Fibroblast of the aortic adventitia (primary cell): ENCODE measurements around the gene NUP42. TPM values are rescaled to one million over a fixed set of nuclear protein-coding genes. Genes with fewer than 3 reads are reported as not detected.
"Not testable (repeated sequence)": the region's sequence is repeated elsewhere in the genome, so short reads cannot be mapped to it uniquely, and the experiment has no call there.

Source experiments
- DNase-seq: peaks from one replicate; pipeline ENCODE4 v3.0.0-alpha.2; 2010; ENCODE audit warnings: low read depth
- H3K4me3 ChIP-seq: 2 replicates; pipeline ENCODE4 v1.5.1; 2011; ENCODE audit warnings: low read depth, mild to moderate bottlenecking, control low read depth, low read length, moderate library complexity
- CTCF ChIP-seq: IDR thresholded peaks from 2 replicates; pipeline ENCODE4 v1.5.1; 2011; ENCODE audit warnings: mild to moderate bottlenecking, low read length, control low read depth, inconsistent platforms; ENCODE audit not compliant: insufficient read depth
- total RNA-seq: library from RNA; depleted of rRNA; stranded (reverse); fragments of >200 nt; gene quantifications from 2 replicates; pipeline ENCODE4 v1.2.3, GENCODE V29; 2012; ENCODE audit warnings: low replicate concordance

The NUP42 gene
- total RNA-seq, 1 donor, result 27.6 TPM

DNA sequence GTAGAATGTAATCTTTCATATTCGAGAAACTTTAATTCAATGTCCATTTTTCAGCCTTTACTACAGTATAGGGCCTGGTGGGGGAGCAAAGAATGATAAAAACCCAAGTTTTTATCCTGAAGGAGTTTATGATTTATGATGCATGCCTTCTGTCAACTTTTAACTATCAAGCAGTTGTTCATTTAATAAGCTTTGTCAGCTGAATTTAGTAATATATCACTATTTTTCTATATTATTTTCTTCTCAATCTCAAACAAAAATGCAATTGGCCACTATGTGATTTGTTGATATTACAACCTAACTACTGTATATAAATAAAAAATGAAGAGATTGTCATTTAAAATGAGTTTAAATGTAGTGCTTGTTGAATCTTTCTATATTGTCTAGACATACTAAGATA lies 2.4 kb downstream of the NUP42 start:
- no peak overlapping the region for H3K4me3 ChIP-seq
- TF ChIP-seq CTCF, result no peak
- DNase-seq, result no peak

DNA sequence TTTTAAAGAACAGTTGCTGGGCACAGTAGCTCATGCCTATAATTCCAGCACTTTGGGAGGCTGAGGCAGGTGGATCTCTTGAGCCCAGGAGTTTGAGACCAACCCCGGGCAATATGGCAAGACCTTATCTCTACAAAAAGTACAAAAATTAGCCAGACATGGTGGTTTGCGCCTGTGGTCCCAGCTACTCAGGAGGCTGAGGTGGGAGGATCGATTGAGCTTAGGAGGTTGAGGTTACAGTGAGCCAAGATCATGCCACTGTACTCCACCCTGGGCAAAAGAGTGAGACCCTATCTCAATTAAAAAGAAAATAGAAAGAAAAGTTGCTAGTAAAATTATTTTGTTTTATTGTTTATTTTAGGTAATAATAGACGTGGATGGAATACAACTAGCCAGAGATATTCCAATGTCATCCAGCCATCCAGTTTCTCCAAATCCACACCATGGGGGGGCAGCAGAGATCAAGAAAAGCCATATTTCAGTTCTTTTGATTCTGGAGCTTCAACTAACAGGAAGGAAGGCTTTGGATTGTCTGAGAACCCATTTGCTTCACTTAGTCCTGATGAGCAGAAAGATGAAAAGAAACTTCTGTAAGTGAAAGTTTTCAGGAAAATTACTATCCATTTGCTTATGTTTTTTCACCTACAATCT lies 3.0 kb downstream of the NUP42 start:
- no peak overlapping the region for H3K4me3 ChIP-seq
- DNase-seq, result peak; percentile 76
- peak; percentile 62 for TF ChIP-seq CTCF

DNA sequence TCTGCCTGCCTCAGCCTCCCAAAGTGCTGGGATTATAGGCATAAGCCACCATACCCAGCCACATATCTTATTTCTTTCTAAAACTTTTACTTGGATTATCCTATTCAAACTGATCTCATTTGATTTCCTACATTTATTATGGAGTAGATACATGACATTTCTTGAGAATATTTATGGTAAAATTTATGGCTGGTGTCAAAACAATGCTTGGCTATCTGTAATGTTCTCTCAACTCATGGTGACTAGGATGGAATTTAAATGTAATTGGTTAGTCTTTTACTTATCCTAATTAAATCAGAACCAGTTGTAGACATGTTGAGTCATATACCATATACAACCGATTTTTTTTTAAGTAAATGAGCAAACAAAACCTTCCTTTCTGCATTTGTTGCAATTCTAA lies 4.1 kb downstream of the NUP42 start:
- DNase-seq, result no peak
- TF ChIP-seq CTCF, result no peak
- H3K4me3 ChIP-seq, result no peak overlapping the region

DNA sequence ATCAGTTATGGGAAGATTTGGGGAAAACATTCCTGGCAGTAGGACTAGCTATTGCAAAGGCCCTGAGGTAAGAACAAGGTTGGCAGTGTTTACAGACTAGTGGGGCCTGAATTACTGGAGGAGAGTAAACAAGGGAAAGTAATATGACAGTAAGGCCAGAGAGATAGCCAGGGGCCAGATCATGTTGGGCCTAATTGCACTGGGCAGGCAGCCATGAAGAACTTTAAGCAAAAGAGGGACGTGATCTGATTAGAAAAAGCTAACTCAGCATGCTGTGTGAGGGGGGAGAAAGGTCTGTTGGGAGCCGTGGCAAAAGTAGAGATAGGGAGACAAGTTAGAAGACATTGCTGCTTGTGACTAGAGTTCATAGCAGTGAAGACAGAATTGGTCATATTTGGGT lies 9.2 kb downstream of the NUP42 start:
- H3K4me3 ChIP-seq, result no peak overlapping the region
- no peak for TF ChIP-seq CTCF
- DNase-seq, result no peak

DNA sequence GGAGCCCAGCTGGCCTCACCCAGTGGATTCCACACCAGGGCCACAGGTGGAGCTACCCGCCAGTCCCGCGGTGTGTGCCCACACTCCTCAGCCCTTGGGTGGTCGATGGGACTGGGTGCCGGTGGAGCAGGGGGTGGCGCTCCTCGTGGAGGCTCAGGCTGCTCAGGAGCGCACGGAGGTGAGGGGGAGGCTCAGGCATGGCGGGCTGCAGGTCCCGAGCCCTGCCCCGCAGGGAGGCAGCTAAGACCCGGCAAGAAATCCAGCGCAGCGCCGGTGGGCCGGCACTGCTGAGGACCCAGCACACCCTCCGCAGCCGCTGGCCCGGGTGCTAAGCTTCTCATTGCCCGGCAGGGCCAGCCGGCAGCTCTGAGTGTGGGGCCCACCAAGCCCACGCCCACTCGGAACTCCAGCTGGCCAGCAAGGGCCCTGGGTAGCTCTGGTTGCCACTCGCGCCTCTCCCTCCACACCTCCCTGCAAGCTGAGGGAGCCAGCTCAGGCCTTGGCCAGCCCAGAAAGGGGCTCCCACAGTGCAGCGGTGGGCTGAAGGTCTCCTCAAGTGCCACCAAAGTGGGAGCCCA lies 11.9 kb downstream of the NUP42 start:
- not testable (repeated sequence) for H3K4me3 ChIP-seq, DNase-seq

GRCh38 chr7:23196306-23196705 lies 14.5 kb downstream of the NUP42 start:
- DNase-seq, result peak; percentile 34
- no peak overlapping the region for H3K4me3 ChIP-seq
- TF ChIP-seq CTCF, result no peak

DNA sequence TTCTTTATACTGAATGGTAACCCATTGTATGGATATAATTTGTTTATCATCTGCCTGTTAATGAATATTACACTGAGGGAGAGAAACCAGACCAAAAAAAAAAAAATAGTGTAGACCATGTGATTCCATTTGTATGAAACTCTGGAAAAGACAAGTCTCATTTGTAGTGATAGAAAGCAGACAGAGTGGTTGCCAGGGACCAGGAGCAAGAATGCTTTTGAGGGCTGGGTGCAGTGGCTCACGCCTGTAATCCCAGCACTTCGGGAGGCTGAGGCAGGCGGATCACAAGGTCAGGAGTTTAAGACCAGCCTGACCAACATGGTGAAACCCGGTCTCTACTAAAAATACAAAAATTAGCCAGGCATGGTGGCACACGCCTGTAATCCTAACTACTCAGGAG lies 15.9 kb downstream of the NUP42 start:
- H3K4me3 ChIP-seq, DNase-seq: not testable (repeated sequence)

- DNase-seq, result no peak
- H3K4me3 ChIP-seq, result no peak overlapping the region
- TF ChIP-seq CTCF, result no peak
Measured at GRCh38 chr7:23200331-23200730, 18.5 kb downstream of the NUP42 start.
